K562 treated with DMSO at 1 percent for 24 hours (cell line): ENCODE data around the gene AKR1C8. TPM values are rescaled to one million over a fixed set of nuclear protein-coding genes. Genes with fewer than 3 reads are reported as not detected.

Source experiments
- total RNA-seq: library from RNA; unstranded; fragments of 300-600 nt; gene quantifications from 2 replicates; pipeline ENCODE4 v1.2.3, GENCODE V29; 2022; ENCODE audit warnings: low read depth; ENCODE audit not compliant: insufficient read depth

The AKR1C8 gene
- not detected in 2 replicates for total RNA-seq

DNA sequence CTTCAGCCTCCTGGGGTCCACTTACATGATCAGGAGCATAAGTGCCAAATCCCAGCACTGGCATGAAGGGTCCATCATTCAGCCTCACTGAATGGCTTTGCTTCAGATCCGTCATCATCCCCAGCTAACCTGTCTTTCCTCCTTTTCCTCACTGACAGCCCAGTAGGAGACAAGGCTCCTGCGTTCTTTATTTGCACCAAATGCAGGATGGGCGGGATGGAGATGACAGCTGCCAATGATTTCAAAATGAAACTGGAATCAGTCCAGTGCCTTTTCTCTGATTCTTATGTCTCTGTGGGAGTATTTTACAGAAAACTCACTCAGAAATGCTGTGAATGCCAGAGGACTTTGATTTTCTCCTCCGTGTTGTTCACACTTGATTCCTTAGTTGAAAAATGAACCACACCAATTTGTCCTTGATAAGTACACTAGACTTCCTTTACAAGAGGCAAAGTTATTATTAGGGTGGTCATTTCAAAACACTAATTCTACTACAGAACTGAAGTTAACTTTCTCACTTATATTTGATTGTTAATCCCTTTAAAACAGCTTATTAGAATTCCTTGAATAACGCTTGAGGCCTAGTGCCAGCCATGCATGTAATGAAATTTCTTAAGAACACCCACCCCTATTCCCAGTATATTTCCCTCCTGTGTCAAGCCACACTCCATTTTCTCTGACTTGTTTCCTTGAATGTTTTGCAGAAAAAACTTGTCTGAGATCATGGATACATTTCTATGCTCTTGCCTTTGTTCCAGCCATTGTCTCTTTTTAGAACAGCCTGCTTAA, at the start of gene AKR1C8:
AKR1C8 (minus strand) TSS at position 164 of the 789 bp plus-strand sequence; CDS start at position 118, 46 bp downstream.

DNA sequence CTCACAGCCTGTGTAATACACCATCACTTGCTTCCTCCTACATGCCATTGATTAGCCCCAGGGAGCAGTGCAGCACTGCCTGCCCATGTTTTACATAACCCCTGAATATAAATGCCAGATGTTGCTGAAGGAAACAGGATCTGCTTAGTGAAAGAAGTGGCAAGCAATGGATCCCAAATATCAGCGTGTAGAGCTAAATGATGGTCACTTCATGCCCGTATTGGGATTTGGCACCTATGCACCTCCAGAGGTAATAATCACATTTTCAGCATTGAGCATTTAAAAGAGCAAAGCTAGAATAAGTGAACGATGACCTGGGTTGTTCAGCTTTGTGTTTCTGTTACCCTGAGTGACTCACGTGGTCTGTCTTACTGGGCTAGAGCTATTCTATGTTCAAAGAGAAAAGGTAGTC, 11.8 kb upstream of the AKR1C8 start, which contains the start of gene AKR1C4:
AKR1C4 (plus strand) TSS at position 136 of the 412 bp plus-strand sequence; CDS start at position 167, 31 bp downstream.

Other genes with a start within 250 kb of the AKR1C8 start
- 55.7 and 64.2 TPM in 2 replicates for gene AKR1C1, start 221.7 kb downstream of the AKR1C8 start, total RNA-seq
- gene AKR1C2, start 181.3 kb downstream of the AKR1C8 start, total RNA-seq: 33.1 and 40.4 TPM in 2 replicates
- 10.5 and 11.6 TPM in 2 replicates for gene AKR1C3, start 90.7 kb downstream of the AKR1C8 start, total RNA-seq
- gene AKR1C4, start 11.7 kb upstream of the AKR1C8 start, total RNA-seq: not detected in 2 replicates
- gene UCN3, start 179.8 kb upstream of the AKR1C8 start, total RNA-seq: not detected in 2 replicates
- gene TUBAL3, start 219.7 kb upstream of the AKR1C8 start, total RNA-seq: 5.6 and 6.9 TPM in 2 replicates
- gene NET1, start 227.4 kb upstream of the AKR1C8 start, total RNA-seq: 82.6 and 92.2 TPM in 2 replicates